SU-DHL-6 (cell line): ENCODE results near the gene COPE.

ENCODE experiments used
- H2AFZ ChIP-seq: fragments of 200-600 bp; sonication (generic); 2 replicates; pipeline ENCODE4 v1.6.1; 2014; ENCODE audit warnings: low read depth, mild to moderate bottlenecking, moderate library complexity, mixed read lengths, antibody characterized with exemption, low read length; ENCODE audit not compliant: severe bottlenecking
- H3F3A ChIP-seq: fragments of 200-600 bp; shearing (Covaris generic); 2 replicates; pipeline ENCODE4 v1.6.0; 2016; ENCODE audit warnings: antibody characterized with exemption, mild to moderate bottlenecking; ENCODE audit not compliant: insufficient read depth
- H3K27ac ChIP-seq: fragments of 200-600 bp; sonication (generic); 2 replicates; pipeline ENCODE4 v1.5.1; 2016; ENCODE audit warnings: low read depth, mild to moderate bottlenecking, low read length, moderate library complexity, mixed read lengths
- H3K27me3 ChIP-seq: fragments of 200-600 bp; sonication (generic), shearing (Covaris generic); 2 replicates; pipeline ENCODE4 v1.6.0; 2014; ENCODE audit warnings: mild to moderate bottlenecking, low read length
- H3K36me3 ChIP-seq: fragments of 200-600 bp; sonication (generic); 2 replicates; pipeline ENCODE4 v1.6.1; 2014; ENCODE audit warnings: mild to moderate bottlenecking, low read length, mixed read lengths
- H3K4me2 ChIP-seq: fragments of 300-600, 200-600 bp; shearing (Covaris generic), sonication (generic); 2 replicates; pipeline ENCODE4 v1.6.0; 2014; ENCODE audit warnings: low read length, low read depth, mild to moderate bottlenecking; ENCODE audit not compliant: poor library complexity, severe bottlenecking
- H3K4me3 ChIP-seq: fragments of 200-600 bp; sonication (generic); 2 replicates; pipeline ENCODE4 v1.5.1; 2014; ENCODE audit warnings: antibody characterized with exemption, low read length, mild to moderate bottlenecking, mixed read lengths; ENCODE audit not compliant: insufficient read depth, poor library complexity, severe bottlenecking
- H3K79me2 ChIP-seq: fragments of 200-600 bp; sonication (generic); 2 replicates; pipeline ENCODE4 v1.6.1; 2014; ENCODE audit warnings: mild to moderate bottlenecking, low read length, moderate library complexity; ENCODE audit not compliant: insufficient read depth
- H3K9ac ChIP-seq: fragments of 200-600 bp; sonication (generic); 2 replicates; pipeline ENCODE4 v1.7.0; 2014; ENCODE audit warnings: mild to moderate bottlenecking, low read length
- H3K9me2 ChIP-seq: fragments of 200-600 bp; sonication (generic); replicated peaks from 2 replicates; pipeline ENCODE4 v1.6.1; 2014; ENCODE audit warnings: low read length; ENCODE audit not compliant: insufficient read depth
- H3K9me3 ChIP-seq: fragments of 200-600 bp; sonication (generic); 2 replicates; pipeline ENCODE4 v1.6.1; 2014; ENCODE audit warnings: low read length, mixed read lengths; ENCODE audit not compliant: insufficient read depth
- H4K20me1 ChIP-seq: fragments of 200-600 bp; sonication (generic); 2 replicates; pipeline ENCODE4 v1.6.1; 2014; ENCODE audit warnings: low read depth, mild to moderate bottlenecking, antibody characterized with exemption, low read length, moderate library complexity, mixed read lengths
- EZH2phosphoT487 ChIP-seq: fragments of 200-600 bp; sonication (generic), shearing (Covaris generic); conservative IDR thresholded peaks from 2 replicates; pipeline ENCODE4 v1.6.1; 2018; ENCODE audit warnings: mild to moderate bottlenecking, antibody characterized with exemption, low read length, moderate library complexity, mixed read lengths
- TF ChIP-seq, protein P1 (sequence below): fragments of 200-600 bp; sonication (generic); IDR thresholded peaks from one replicate; pipeline ENCODE4 v1.5.1; 2017; ENCODE audit warnings: antibody characterized with exemption, mild to moderate bottlenecking, low read length, moderate library complexity; ENCODE audit not compliant: insufficient read depth, poor library complexity, severe bottlenecking

COPE gene

DNA sequence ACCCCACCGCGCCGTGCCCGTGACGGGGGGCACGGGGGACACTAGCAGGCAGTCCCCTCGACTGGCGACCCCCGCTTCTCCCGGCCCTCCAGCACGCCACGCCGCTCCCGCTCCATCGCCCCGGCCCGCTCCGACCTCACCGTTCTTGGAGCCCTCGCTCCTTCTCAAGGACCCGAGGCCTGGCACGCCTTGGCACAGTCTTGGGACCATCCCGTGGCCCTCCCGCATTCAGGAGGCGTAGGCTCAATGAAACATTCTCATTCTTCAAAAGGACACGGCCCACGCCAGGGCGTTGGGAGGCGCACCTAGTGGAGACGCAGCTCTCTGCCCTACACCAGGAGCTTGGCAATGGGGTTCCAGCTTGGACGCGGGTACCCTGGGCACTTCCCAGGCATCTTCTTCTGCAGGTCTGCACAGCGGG, 22.8 kb downstream of the COPE start:
- H3K4me2 ChIP-seq = no peak overlapping the region

DNA sequence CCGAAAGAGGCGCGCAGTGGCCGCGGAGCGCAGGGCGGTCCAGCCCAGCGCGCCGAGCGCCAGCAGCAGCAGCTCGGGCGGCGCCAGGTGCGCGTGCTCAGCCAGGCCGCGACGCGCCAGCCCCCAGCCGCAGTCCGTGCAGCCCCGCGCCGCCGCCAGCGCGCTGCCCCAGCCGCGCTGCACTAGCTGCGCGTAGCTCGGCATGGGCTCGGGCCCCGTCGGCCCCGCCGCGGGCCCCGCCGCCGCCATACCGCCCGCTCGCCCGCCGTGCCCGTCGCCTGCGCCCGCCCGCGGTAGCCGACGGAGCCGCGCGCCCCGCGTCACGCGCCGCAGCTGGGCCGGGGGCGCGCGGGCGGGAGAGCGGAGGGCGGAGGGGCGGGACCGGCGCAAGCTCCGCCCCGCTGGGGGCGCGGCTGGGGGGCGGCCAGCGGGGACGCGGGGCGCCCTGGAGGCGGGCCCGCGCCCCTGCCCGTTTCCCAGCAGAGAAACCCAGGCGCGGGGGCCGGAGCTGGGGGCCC, 23.3 kb downstream of the COPE start, which contains the start of gene CERS1:
Gene CERS1, minus strand, starts transcription at position 335 of the 518 bp plus-strand sequence. Its CDS starts 86 bp downstream, at position 249.
- Histone ChIP-seq H3K36me3 (no peaks in the 10 kb centered on the region), H3K9me3 (no peaks in the 10 kb centered on the region), H3K79me2 (no peaks in the 10 kb centered on the region), H2AFZ (no peak within 1 kb of the TSS), H3K4me3 (peak within 1 kb of the TSS; percentile 26), H3K9me2 (no peaks in the 10 kb centered on the region), H3K9ac (peak within 1 kb of the TSS; percentile 13; the same call in 1 of the 2 replicates), H3K27me3 (no peaks in the 10 kb centered on the region), H4K20me1 (no peaks in the 10 kb centered on the region), H3K27ac (no peak within 1 kb of the TSS), H3K4me2 (peak within 1 kb of the TSS; percentile 38), H3F3A (no peaks in the 10 kb centered on the region)
- TF ChIP-seq, protein P1, sequence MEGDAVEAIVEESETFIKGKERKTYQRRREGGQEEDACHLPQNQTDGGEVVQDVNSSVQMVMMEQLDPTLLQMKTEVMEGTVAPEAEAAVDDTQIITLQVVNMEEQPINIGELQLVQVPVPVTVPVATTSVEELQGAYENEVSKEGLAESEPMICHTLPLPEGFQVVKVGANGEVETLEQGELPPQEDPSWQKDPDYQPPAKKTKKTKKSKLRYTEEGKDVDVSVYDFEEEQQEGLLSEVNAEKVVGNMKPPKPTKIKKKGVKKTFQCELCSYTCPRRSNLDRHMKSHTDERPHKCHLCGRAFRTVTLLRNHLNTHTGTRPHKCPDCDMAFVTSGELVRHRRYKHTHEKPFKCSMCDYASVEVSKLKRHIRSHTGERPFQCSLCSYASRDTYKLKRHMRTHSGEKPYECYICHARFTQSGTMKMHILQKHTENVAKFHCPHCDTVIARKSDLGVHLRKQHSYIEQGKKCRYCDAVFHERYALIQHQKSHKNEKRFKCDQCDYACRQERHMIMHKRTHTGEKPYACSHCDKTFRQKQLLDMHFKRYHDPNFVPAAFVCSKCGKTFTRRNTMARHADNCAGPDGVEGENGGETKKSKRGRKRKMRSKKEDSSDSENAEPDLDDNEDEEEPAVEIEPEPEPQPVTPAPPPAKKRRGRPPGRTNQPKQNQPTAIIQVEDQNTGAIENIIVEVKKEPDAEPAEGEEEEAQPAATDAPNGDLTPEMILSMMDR = no peak
- no peak for TF ChIP-seq EZH2phosphoT487

More for the DNA sequence above, 22.8 kb downstream of the COPE start:
- Histone ChIP-seq H3K79me2 (no peaks in the 10 kb centered on the region), H2AFZ (no peak overlapping the region), H3K27me3 (no peaks in the 10 kb centered on the region), H3K4me3 (no peak overlapping the region), H3K36me3 (no peaks in the 10 kb centered on the region), H3K27ac (no peak overlapping the region), H3F3A (no peaks in the 10 kb centered on the region), H3K9me3 (no peaks in the 10 kb centered on the region), H3K9ac (no peak overlapping the region), H3K9me2 (no peaks in the 10 kb centered on the region), H4K20me1 (no peaks in the 10 kb centered on the region)
- no peak for TF ChIP-seq EZH2phosphoT487
- TF ChIP-seq, protein P1 = no peak

DNA sequence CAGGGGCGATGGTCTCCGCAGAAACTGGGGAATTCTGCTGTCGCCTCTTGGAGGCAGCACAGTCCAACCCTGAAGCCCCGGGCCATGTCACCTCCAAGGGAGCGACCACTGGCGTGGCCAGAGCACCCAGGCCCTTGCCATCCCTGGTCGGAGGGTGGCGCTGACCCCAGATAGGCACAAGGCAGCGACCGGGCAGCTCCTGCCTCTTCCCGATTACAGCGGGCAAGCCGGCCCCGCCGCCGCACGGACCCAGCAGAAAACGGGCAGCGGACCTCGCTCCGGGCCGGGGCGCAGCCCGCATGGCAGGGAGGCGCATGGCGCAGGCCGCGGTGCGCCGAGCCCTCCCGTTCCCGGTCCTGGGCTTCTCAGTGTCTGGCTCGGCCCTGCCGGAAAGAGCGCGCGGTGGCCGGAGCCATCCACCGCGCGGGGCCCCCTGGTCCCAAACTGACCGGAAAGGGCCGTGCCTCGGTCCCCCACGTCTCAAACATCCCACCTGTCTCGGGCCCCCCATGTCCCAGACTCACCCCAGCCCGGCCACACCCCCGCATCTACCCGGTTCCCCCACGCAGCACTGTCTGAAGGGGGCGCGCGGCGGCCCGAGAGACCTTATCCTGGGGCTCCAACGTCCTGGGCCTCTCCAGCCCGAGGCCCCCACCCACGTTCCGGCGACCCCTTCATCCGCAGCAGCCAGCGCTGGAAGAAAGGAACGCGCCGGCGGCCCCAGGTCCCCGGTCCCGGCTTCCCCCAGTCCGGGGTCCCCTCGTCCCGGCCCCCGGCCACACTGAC, 24.0 kb downstream of the COPE start:
- Histone ChIP-seq H3K27ac (no peak overlapping the region), H3K9me2 (no peaks in the 10 kb centered on the region), H3K9me3 (no peaks in the 10 kb centered on the region), H3K27me3 (no peaks in the 10 kb centered on the region), H4K20me1 (no peaks in the 10 kb centered on the region), H2AFZ (no peak overlapping the region), H3K4me2 (peak overlapping the region; percentile 38), H3K36me3 (no peaks in the 10 kb centered on the region), H3K9ac (peak overlapping the region; percentile 13; the same call in 1 of the 2 replicates), H3F3A (no peaks in the 10 kb centered on the region), H3K4me3 (peak overlapping the region; percentile 26), H3K79me2 (no peaks in the 10 kb centered on the region)
- no peak for TF ChIP-seq EZH2phosphoT487
- TF ChIP-seq, protein P1 = no peak
